Mesangial cell (primary cell): Measurements from ENCODE around the gene PPOX. TPM values are rescaled to one million over a fixed set of nuclear protein-coding genes. Genes with fewer than 3 reads are reported as not detected.

Experiments
- total RNA-seq: library from RNA; depleted of rRNA; stranded (reverse); fragments of >200 nt; gene quantifications from 2 replicates; pipeline ENCODE4 v1.2.3, GENCODE V29; 2015

PPOX gene
- 16.8 and 21.4 TPM in 2 replicates for total RNA-seq

DNA sequence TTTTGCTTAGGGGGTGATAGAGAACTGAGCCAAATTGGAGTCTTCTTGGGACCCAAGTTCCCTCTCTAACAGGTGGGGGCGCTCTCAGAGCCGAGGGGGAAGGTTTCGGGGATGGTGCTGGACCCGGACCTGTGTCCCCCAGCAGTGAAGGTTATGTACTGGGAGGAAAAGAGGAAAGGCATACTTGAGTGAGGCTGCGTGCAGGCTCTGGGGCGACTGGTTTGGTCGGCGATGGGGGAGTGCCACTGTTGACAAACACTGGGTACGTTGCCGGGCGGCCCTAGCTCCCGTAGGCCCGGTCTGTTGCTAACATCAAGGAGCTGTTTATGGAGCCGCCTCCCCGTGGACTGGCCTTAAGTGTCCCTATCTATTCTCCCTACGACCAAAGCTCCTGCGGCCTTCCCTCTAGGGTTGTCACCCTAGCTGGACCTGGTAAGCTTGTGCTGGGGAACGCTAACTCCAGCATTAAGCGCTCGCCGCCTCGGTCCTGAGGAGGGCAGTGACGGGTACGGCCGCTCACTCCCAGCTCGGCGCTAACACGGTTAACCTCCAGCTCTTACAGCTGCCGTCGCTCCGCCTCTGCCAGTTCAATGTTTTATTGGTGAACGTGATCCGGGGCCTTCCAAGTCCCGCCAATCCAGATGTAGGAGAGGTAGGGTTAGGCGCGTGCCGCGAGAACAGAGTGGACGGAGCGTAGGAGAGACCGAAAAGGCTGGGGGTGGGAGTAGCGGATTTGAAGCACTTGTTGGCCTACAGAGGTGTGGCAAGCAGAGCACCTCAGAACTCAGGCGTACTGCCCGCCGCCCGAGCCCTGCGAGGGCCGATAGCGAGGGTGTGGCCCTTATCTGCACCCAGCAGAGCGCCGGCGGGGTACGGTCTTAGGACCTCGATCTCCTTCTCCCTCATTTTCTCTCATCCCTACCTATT, at the start of gene PPOX:
Gene PPOX, plus strand, starts transcription at position 685 of the 927 bp plus-strand sequence. CDS start 422 bp downstream, outside the sequence.

DNA sequence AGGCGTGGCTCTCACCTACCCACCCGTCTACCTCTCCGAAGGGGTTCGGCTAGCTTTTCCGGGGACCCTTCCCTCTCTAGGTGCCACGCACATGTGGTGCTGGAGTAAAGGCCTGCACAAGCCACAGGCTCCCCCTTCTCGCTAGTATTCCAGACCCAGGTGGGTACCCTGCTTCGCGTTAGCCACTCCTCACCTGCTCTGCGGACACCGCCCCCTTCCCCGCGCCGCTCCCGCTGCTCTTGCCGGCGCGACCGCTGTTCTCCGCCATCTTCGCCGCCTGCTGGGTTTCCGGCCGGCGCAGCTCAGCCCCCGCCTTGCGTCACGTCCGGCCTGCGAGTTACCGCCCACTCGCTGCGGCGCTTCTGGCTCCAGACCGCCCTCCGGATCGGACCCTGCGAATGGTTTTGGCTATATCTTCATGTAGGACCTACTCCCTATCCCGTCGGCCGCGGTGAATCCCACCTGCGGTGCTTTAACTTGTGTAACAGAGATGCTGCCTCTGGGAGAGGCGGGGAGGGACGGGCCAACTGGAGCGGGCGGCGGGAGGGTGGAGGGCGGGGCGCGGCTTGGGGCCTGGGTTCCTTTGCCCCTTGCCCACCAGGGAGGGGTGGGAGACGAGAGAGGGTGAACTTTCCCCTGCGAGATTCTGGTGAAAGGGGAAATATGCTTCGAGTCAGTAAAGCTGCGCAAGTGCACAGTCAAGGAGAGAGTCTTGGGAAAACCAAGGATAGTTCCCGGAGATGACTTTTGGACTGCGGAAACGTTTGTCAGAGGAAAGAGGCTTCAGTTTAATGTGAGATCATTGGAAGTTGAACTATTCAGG, 48.3 kb upstream of the PPOX start, which contains the start of the genes NIT1 and PFDN2:
Gene NIT1, plus strand, starts transcription at position 347 of the 823 bp plus-strand sequence. Its CDS starts 72 bp downstream, at position 419.
Gene PFDN2, minus strand, starts transcription at position 279 of the 823 bp plus-strand sequence. Its CDS starts 11 bp downstream, at position 268.

DNA sequence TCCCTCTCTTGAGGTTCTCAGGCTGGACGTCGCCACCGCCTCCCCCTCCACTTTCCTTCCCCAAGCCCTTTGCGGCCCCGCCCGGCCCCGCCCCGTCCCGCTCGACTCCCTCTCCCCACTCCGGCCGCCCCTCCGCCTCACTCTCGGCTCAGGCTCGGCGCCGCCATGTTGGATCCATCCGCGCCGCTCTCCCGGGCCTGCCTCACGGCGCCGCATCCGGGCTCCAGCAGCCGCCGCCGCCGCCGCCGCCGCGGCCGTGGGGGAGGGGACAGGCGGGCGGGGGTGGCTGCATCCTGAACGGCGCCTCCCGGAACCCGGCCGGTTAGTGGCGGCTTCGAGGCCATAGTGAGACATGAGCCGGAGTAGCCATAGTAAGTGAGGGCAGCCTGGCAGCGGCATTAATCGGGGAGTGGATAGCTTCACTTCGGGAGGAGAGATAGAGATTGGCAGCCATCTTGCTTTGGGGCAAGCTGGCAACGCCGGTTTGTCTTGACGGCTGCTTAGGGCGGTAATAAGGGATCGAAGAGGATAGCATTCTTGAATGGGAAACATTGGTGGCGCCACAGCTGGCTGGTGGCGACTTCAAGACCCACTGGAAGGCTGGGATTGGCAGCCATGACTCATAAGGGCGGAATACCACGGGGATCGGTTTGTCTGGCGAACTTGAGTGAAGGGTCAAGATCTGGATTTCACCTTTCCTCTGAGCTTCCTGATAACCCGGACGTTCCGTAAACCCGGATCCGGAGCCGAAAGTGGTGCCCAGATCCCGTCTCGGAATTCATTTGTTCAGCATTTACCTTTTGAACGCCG, 33.6 kb upstream of the PPOX start, which contains the start of gene DEDD:
Gene DEDD, minus strand, starts transcription at position 258 of the 810 bp plus-strand sequence. CDS start 8,205 bp downstream, outside the sequence.

DNA sequence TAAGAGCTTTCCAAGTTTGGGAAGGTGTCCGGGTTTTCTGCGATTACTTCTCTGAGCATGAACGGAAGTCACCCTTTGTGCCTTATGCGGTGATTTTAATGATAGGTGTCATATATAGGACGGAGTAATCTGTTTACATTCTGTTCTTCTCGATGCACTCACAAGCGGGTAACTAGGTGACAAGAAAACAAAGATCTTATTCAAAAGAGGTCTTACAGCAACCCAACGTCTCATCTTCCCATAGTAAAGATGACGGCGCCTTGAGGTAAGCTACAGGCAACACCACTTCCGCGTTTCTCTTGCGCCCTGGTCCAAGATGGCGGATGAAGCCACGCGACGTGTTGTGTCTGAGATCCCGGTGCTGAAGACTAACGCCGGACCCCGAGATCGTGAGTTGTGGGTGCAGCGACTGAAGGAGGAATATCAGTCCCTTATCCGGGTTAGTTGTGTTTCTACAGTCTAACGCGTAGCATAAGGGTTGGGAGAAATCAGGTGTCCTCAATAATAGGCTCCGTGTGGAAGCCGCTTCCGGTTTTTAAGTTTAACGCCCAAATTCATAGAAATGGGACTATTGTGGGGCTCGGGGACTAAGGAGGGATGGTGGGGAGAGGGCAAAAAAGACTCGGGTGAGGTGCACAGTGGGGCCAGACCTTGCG, 12.4 kb upstream of the PPOX start, which contains the start of gene UFC1:
Gene UFC1, plus strand, starts transcription at position 297 of the 656 bp plus-strand sequence. Its CDS starts 20 bp downstream, at position 317.

DNA sequence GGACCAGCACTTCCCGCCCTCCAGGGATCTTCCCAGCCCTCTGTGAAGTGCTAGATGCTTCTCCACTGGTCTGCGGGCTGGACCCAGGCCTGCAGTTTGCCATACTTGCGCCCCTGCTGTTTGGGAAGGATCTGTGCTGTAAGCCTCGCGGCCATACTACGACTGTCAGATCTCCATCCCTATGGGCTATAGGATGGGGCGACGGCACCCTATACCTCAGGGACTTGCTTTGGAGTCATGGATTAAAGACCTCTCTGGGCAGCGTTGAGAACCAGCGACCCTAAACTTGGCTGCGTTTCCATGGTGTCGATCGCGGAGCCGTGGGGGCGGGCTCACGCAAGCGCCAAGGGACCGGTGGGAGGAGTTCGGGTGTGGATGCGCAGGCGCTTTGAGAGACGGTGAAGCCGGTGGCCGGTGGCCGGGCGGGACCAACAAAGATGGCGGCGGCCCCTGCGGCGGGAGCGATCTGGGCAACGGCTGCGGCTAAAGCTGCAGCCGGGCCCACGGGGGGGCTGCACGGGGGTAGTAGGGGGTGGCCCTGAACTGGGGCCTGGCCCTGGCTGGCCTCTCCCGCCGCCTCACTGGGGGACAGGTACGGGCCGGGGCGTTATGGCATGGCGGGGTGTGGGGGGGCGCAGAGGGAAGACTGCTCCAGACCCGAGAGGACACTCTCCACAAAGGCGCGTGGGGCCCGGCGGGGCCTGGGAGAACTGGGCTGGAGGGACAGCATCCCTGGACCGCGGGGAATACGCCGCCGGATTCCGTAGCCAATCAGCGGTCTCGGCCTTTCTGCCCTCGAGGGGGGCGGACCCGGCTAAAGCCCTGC, 6.9 kb upstream of the PPOX start, which contains the start of gene USP21:
Gene USP21, plus strand, starts transcription at position 414 of the 826 bp plus-strand sequence. CDS start 1,141 bp downstream, outside the sequence.

DNA sequence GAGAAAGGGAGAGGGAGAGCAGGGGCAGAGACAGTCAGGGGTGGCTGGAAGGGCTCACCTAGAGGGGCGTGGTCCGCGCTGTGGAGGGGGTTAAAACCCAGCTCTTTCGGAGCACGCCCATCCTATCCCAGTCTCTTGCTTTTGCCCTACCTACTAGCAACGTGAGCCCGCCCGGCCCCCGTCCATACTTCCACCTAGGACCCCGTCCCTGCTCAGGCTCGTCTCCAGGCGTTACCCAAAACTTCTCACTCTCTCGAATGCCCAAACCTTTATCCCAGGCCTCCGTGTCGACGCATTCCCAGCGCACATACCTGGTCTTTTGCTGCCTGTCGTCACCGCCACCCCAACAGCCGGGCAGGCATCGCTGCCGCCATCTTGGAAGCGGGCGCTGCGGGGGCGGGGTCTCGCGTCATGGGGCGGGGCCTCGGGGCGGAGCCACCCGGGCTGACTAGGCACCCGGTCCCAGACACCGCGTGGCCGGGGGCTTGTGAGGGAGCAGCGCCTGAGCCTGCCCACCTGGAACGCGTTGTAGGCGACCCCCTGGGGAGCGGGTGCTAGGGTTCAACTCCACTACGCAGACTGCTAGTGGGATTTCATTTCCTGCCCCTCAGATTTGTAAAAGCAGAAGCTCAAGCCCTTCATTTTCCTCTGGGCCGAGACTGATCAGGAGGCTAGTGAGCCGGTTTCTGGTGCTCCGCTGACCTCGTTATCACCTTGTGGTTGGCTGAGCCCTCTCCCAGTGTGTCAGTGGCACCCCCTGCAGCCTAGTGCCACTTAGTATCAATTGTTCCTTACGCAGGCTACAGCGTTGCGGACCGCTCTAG, 11.1 kb downstream of the PPOX start, which contains the start of gene B4GALT3:
Gene B4GALT3, minus strand, starts transcription at position 396 of the 824 bp plus-strand sequence. CDS start 1,447 bp downstream, outside the sequence.

DNA sequence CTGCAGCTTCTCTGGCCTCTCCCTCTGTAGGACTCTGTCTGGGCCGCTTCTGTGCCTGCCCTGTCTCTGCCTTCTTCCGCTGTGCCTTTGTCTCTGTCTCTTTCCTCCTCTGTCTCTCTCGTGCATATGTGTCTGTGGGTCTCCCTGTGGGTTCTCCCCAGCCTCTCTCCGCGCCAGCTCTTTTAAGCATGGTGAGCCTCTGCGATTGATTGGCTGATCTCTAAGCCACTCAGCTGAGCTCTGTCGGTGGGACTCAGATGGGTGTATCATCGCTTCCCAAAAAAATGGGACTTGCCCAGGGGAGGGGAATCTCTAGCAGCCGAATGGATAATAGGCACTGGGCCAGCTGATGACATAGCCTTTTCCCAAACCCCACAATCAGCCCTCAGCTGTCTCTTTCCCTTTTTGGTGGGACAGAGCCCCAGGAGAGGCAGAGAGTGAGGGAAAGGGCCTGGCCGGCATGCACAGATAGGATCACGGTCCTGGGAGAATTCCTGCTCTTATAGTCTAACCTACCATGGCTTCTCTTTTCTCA, 32.7 kb downstream of the PPOX start, which contains the start of gene ADAMTS4:
Gene ADAMTS4, minus strand, starts transcription at position 158 of the 535 bp plus-strand sequence. CDS start 427 bp downstream, outside the sequence.

DNA sequence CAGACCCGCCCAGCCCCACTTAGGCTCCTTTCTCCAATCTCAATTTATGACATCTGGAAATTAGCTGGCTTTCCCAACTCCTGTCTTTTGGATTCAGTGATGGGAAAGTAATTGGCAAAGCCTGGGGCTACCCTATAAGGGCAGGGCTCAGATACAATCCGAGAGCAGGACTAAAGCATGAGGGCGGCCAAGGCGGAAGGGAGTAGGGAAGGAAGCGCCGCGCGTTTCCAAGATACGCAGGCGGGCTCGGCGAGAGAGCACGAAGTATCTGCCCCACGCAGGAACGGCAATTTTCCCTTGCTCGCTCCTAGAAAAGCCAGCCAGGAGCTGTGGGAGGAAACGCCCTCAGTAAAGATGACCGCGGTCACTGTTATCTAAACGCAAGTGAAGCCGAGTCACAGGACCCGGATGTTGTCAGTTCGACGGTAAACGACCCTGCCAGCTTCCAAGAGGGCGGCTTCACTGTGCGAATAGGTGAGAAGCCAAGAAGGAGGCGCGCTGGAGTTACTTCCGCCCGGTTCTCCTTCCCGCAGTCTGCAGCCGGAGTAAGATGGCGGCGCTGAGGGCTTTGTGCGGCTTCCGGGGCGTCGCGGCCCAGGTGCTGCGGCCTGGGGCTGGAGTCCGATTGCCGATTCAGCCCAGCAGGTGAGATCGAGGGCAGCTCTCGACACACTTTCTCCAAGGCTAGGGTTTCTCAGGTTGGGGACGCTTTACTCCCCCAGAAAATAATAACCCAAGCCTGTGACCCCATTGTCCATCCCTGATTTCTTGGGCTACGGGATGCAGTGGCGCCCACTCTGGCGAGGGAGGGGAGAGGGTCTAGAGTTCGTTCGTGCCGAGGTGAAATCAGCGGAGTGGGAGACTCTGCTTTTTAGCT, 35.8 kb downstream of the PPOX start, which contains the start of gene NDUFS2:
Gene NDUFS2, plus strand, starts transcription at position 532 of the 877 bp plus-strand sequence. Its CDS starts 19 bp downstream, at position 551.

DNA sequence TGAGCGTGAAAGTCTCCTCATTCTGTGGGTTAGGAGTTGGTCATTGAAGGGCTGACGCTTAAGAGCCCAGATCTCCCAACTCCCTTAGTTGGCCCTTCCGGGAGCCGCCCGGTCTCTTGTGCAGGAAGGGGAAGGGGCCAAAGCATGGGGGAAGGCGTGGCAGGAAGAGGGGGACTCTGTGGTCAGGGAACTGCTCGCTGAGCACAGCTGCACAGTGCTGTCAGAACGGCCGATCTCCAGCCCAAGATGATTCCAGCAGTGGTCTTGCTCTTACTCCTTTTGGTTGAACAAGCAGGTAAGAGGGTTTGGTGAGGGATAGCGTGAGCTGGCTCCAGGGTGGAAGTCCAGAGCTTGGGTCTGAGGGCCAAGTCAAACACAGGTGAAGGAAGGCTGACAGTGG, 48.9 kb downstream of the PPOX start, which contains the start of gene FCER1G:
Gene FCER1G, plus strand, starts transcription at position 220 of the 400 bp plus-strand sequence. Its CDS starts 27 bp downstream, at position 247.

Other genes starting within 250 kb of the PPOX start
- gene ITLN2, start 211.6 kb upstream of the PPOX start, total RNA-seq: not detected in 2 replicates
- 20.0 and 27.5 TPM in 2 replicates for gene F11R, start 145.3 kb upstream of the PPOX start, total RNA-seq
- 43.5 and 103 TPM in 2 replicates for gene TSTD1, start 127.5 kb upstream of the PPOX start, total RNA-seq
- gene USF1, start 120.4 kb upstream of the PPOX start, total RNA-seq: 36.6 and 41.6 TPM in 2 replicates
- not detected in 2 replicates for gene ARHGAP30, start 96.5 kb upstream of the PPOX start, total RNA-seq
- gene NECTIN4, start 76.9 kb upstream of the PPOX start, total RNA-seq: under 0.01 and 0.16 TPM in 2 replicates
- gene KLHDC9, start 68.1 kb upstream of the PPOX start, total RNA-seq: 3.7 and 8.4 TPM in 2 replicates
- gene PFDN2, start 48.4 kb upstream of the PPOX start, total RNA-seq: 25.9 and 58.7 TPM in 2 replicates
- gene NIT1, start 48.3 kb upstream of the PPOX start, total RNA-seq: 30.5 and 31.9 TPM in 2 replicates
- 32.1 and 41.1 TPM in 2 replicates for gene DEDD, start 33.8 kb upstream of the PPOX start, total RNA-seq
- 65.0 and 66.7 TPM in 2 replicates for gene UFC1, start 12.4 kb upstream of the PPOX start, total RNA-seq
- gene USP21, start 6.9 kb upstream of the PPOX start, total RNA-seq: 14.2 and 19.6 TPM in 2 replicates
- 40.9 and 46.8 TPM in 2 replicates for gene B4GALT3, start 11.1 kb downstream of the PPOX start, total RNA-seq
- 0.25 and 0.49 TPM in 2 replicates for gene ADAMTS4, start 32.6 kb downstream of the PPOX start, total RNA-seq
- gene NDUFS2, start 35.9 kb downstream of the PPOX start, total RNA-seq: 98.3 and 117 TPM in 2 replicates
- gene FCER1G, start 48.9 kb downstream of the PPOX start, total RNA-seq: 1.3 TPM in 1 of 2 replicates, not detected in the other
- not detected in 2 replicates for gene APOA2, start 57.2 kb downstream of the PPOX start, total RNA-seq
- gene TOMM40L, start 59.6 kb downstream of the PPOX start, total RNA-seq: 9.3 and 10.0 TPM in 2 replicates
- not detected in 2 replicates for gene NR1I3, start 71.8 kb downstream of the PPOX start, total RNA-seq
- not detected in 2 replicates for gene PCP4L1, start 92.3 kb downstream of the PPOX start, total RNA-seq
- gene MPZ, start 143.5 kb downstream of the PPOX start, total RNA-seq: 0.38 and 0.49 TPM in 2 replicates
- gene SDHC, start 148.0 kb downstream of the PPOX start, total RNA-seq: 37.8 and 73.1 TPM in 2 replicates
- gene CFAP126, start 201.4 kb downstream of the PPOX start, total RNA-seq: not detected in 2 replicates